ENCODE measurements around the gene BCL2L11. TPM values are rescaled to one million over a fixed set of nuclear protein-coding genes. Genes with fewer than 3 reads are reported as not detected.

The BCL2L11 gene
- total RNA-seq, 1 experiment from 2014 or later: 21.2 TPM

DNA sequence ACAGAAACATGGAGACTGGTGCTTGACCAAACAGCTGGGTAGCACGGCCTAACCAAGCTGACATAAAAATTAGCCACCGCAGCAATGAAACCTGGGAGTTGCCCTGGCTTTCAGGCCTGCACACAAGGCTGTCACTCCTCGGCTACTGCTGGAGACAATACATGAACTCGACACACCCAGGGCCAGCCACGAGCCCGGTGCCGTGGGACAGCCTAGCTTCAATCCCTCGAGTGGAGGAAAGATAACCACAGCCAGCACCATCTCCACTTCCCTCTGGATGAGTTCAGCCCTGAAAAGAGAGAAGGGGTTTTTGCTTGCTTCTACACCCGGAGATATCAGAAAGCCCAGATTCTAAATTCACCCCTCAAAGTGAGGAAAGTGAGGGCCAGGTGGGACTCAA, 78.0 kb downstream of the BCL2L11 start:
- H4K91ac ChIP-seq (ENCODE audit: insufficient read length, low read depth, low read length): no peak overlapping the region
- no peak overlapping the region for H2BK15ac ChIP-seq (ENCODE audit: low read depth, low read length)
- H4K8ac ChIP-seq (replicated peaks; ENCODE audit: insufficient read length, low read depth, low read length): no peak overlapping the region
- no peak overlapping the region for H3K9ac ChIP-seq (ENCODE audit: extremely low read depth, insufficient read length, low read length)
- H3K23me2 ChIP-seq (ENCODE audit: insufficient read length, low read depth, low read length, poor library complexity, severe bottlenecking): no peaks in the 10 kb centered on the region
- H2AFZ ChIP-seq (ENCODE audit: low read length): no peak overlapping the region
- Mint-ChIP-seq H3K9me3 (no peaks in the 10 kb centered on the region), H3K4me3 (no peak overlapping the region), H3K4me1 (peaks cover 0 to 6% of the 10 kb centered on the region in 2 experiments; a peak in 3 of 4 replicates), H3K36me3 (ENCODE audit: insufficient read depth in 1 of 3, low read depth in 3 of 3) (no peaks in the 10 kb centered on the region), H3K27me3 (ENCODE audit: low read depth) (peaks cover 6% of the 10 kb centered on the region; the same call in 1 of the 2 replicates), H3K27ac (no peak overlapping the region)
- no peak overlapping the region for H3K4me2 ChIP-seq (ENCODE audit: insufficient read depth, insufficient read length, low read length)
- H2BK20ac ChIP-seq (ENCODE audit: low read depth, low read length, poor library complexity, severe bottlenecking): no peak overlapping the region
- no CpG with 5 or more reads among the region's 9 CpGs for WGBS (ENCODE audit: extremely low coverage, insufficient read length, low lambda C conversion rate)
- H3K79me2 ChIP-seq (ENCODE audit: insufficient read depth, low read length): no peaks in the 10 kb centered on the region
- H3K9me3 ChIP-seq (ENCODE audit: control insufficient read depth, low read depth, low read length): no peaks in the 10 kb centered on the region
- no peak overlapping the region for H3K18ac ChIP-seq (ENCODE audit: insufficient read length, low read depth, low read length)
- H3K56ac ChIP-seq (ENCODE audit: insufficient read length, low read depth, low read length): no peak overlapping the region
- H3K23ac ChIP-seq (ENCODE audit: insufficient read length, low read depth, low read length): no peak overlapping the region
- no peak overlapping the region for H3K4ac ChIP-seq (ENCODE audit: low read depth, low read length)
- no peak overlapping the region for H3K14ac ChIP-seq (ENCODE audit: insufficient read depth, low read length)
- no peak overlapping the region for H2BK12ac ChIP-seq (ENCODE audit: insufficient read length, low read depth, low read length)
- H4K20me1 ChIP-seq (ENCODE audit: control insufficient read depth, insufficient read depth, insufficient read length): no peaks in the 10 kb centered on the region
- no peak for DNase-seq
- no peak overlapping the region for H3T11ph ChIP-seq (ENCODE audit: low read length)
- H2BK5ac ChIP-seq (ENCODE audit: insufficient read length, low read length): no peak overlapping the region
- no peak overlapping the region for H2AK5ac ChIP-seq (ENCODE audit: insufficient read length, low read length)
- H3K79me1 ChIP-seq (ENCODE audit: insufficient read depth, low read depth, low read length, poor library complexity, severe bottlenecking): no peaks in the 10 kb centered on the region
- no peak overlapping the region for H3K27ac ChIP-seq (ENCODE audit: insufficient read length, low read depth, low read length)
- H4K5ac ChIP-seq (ENCODE audit: insufficient read length, low read depth, low read length): no peak overlapping the region
- TF ChIP-seq, protein P1, sequence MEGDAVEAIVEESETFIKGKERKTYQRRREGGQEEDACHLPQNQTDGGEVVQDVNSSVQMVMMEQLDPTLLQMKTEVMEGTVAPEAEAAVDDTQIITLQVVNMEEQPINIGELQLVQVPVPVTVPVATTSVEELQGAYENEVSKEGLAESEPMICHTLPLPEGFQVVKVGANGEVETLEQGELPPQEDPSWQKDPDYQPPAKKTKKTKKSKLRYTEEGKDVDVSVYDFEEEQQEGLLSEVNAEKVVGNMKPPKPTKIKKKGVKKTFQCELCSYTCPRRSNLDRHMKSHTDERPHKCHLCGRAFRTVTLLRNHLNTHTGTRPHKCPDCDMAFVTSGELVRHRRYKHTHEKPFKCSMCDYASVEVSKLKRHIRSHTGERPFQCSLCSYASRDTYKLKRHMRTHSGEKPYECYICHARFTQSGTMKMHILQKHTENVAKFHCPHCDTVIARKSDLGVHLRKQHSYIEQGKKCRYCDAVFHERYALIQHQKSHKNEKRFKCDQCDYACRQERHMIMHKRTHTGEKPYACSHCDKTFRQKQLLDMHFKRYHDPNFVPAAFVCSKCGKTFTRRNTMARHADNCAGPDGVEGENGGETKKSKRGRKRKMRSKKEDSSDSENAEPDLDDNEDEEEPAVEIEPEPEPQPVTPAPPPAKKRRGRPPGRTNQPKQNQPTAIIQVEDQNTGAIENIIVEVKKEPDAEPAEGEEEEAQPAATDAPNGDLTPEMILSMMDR (conservative IDR thresholded peaks at IDR 0.05): no peak
- H3K4me1 ChIP-seq (ENCODE audit: insufficient read depth, low read length): no peaks in the 10 kb centered on the region; the same call in 1 of the 2 replicates
- H3K27me3 ChIP-seq (ENCODE audit: insufficient read depth, low read length): no peaks in the 10 kb centered on the region
- H2BK120ac ChIP-seq (ENCODE audit: low read depth, low read length, poor library complexity, severe bottlenecking): no peak overlapping the region

Measured in H9 (cell line).